Measurements from ENCODE around the gene ZCCHC17.

- TF ChIP-seq CTCF (IDR thresholded peaks at IDR 0.05; ENCODE audit: borderline replicate concordance, extremely low read depth, low read length, poor library complexity, severe bottlenecking) (no peak), EZH2 (IDR thresholded peaks at IDR 0.05; ENCODE audit: borderline replicate concordance, low read depth, low read length, severe bottlenecking) (no peak)
These were observed 34.9 kb upstream of the ZCCHC17 start for GRCh38 chr1:31261916-31262315.
